HepG2 (cell line): Measurements from ENCODE around the gene TFF1.

Experiments
- FOXM1 ChIP-seq: sonication (generic); formaldehyde crosslinking; IDR thresholded peaks from 2 replicates; pipeline ENCODE4 v1.5.0; 2020; ENCODE audit warnings: missing genetic modification reagents
- MXI1 ChIP-seq: IDR thresholded peaks from 3 replicates; pipeline ENCODE4 v1.6.1; 2012; ENCODE audit warnings: low read depth, low read length, inconsistent platforms, borderline replicate concordance
- POLR2AphosphoS5 ChIP-seq: IDR thresholded peaks from 2 replicates; pipeline ENCODE4 v1.6.1; 2012; ENCODE audit warnings: low read depth, low read length
- RBM22 ChIP-seq: fragments of 200-400 bp; formaldehyde crosslinking; optimal IDR thresholded peaks from 2 replicates; pipeline ENCODE3; 2017; ENCODE audit warnings: mild to moderate bottlenecking, low read length, moderate library complexity
- ZFX ChIP-seq: sonication (generic); formaldehyde crosslinking; IDR thresholded peaks from 2 replicates; pipeline ENCODE4 v1.4.0; 2020; ENCODE audit warnings: mild to moderate bottlenecking, low read depth, missing genetic modification reagents, moderate library complexity
- ZNF232 ChIP-seq: sonication (generic); formaldehyde crosslinking; IDR thresholded peaks from 2 replicates; pipeline ENCODE4 v1.4.0; 2020; ENCODE audit warnings: missing genetic modification reagents, borderline replicate concordance
- ZNF790 ChIP-seq: sonication (generic); formaldehyde crosslinking; IDR thresholded peaks from 2 replicates; pipeline ENCODE4 v1.8.0; 2022; ENCODE audit warnings: missing genetic modification reagents, mild to moderate bottlenecking, borderline replicate concordance
- TF ChIP-seq, protein P1 (sequence below): sonication (generic); formaldehyde crosslinking; IDR thresholded peaks from 2 replicates; pipeline ENCODE4 v1.9.0; 2022; ENCODE audit warnings: missing genetic modification reagents, mild to moderate bottlenecking, borderline replicate concordance

- TF ChIP-seq RBM22 = no peak
- no peak for TF ChIP-seq POLR2AphosphoS5
- no peak for TF ChIP-seq MXI1
- TF ChIP-seq ZFX (CRISPR knock-in tag) = no peak
- TF ChIP-seq ZNF232 (CRISPR knock-in tag) = no peak
- TF ChIP-seq ZNF790 = no peak
- no peak for TF ChIP-seq FOXM1
- TF ChIP-seq, protein P1, sequence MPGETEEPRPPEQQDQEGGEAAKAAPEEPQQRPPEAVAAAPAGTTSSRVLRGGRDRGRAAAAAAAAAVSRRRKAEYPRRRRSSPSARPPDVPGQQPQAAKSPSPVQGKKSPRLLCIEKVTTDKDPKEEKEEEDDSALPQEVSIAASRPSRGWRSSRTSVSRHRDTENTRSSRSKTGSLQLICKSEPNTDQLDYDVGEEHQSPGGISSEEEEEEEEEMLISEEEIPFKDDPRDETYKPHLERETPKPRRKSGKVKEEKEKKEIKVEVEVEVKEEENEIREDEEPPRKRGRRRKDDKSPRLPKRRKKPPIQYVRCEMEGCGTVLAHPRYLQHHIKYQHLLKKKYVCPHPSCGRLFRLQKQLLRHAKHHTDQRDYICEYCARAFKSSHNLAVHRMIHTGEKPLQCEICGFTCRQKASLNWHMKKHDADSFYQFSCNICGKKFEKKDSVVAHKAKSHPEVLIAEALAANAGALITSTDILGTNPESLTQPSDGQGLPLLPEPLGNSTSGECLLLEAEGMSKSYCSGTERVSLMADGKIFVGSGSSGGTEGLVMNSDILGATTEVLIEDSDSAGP (CRISPR knock-in tag) = peak; percentile 42; the same call in 1 of the 2 replicates
These were observed 22.6 kb upstream of the TFF1 start for GRCh38 chr21:42388740-42389448.
